Islet precursor cell (in vitro differentiated cells): ENCODE results near the gene LRWD1.
A peak's percentile ranks its signal among the peaks of the same experiment; 100 is the strongest.
"Not testable (repeated sequence)": the region's sequence is repeated elsewhere in the genome, so short reads cannot be mapped to it uniquely, and the experiment has no call there.

Experiments used
- DNase-seq: peaks from one replicate; pipeline ENCODE4 v3.0.0-alpha.2; 2018

The LRWD1 gene

GRCh38 chr7:102503141-102503540 lies 38.4 kb downstream of the LRWD1 start:
- DNase-seq: not testable (repeated sequence)

- not testable (repeated sequence) for DNase-seq
These were observed 40.8 kb downstream of the LRWD1 start for GRCh38 chr7:102505298-102506185.

GRCh38 chr7:102507410-102508088 lies 42.8 kb downstream of the LRWD1 start:
- DNase-seq: not testable (repeated sequence)

- DNase-seq: not testable (repeated sequence)
These were observed 45.8 kb downstream of the LRWD1 start for GRCh38 chr7:102510575-102510974.

- not testable (repeated sequence) for DNase-seq
These were observed 47.2 kb downstream of the LRWD1 start for GRCh38 chr7:102511860-102512522.

GRCh38 chr7:102512642-102513221 lies 47.9 kb downstream of the LRWD1 start:
- peak; percentile 61 for DNase-seq

- DNase-seq: not testable (repeated sequence)
These were observed 50.3 kb downstream of the LRWD1 start for GRCh38 chr7:102514881-102515721.

GRCh38 chr7:102515889-102516288 lies 51.1 kb downstream of the LRWD1 start:
- not testable (repeated sequence) for DNase-seq

- not testable (repeated sequence) for DNase-seq
These were observed 52.2 kb downstream of the LRWD1 start for GRCh38 chr7:102516951-102517350.

GRCh38 chr7:102517550-102518147 lies 52.9 kb downstream of the LRWD1 start, which contains the start of gene RASA4B:
RASA4B (minus strand) TSS chr7:102517777; CDS start chr7:102517710, 67 bp downstream.
- peak; percentile 24 for DNase-seq

- DNase-seq: not testable (repeated sequence)
These were observed 56.0 kb downstream of the LRWD1 start for GRCh38 chr7:102520797-102521196.
